Activated CD4-positive, CD25-positive, alpha-beta regulatory T cell treated with anti-CD3 and anti-CD28 coated beads, Interleukin-2, amount 50 U/mL, for 72 hours (primary cell): ENCODE data around the gene PDS5A.
"Not testable (repeated sequence)": the region's sequence is repeated elsewhere in the genome, so short reads cannot be mapped to it uniquely, and the experiment has no call there.

ENCODE experiments used
- DNase-seq: peaks from one replicate; pipeline ENCODE4 v3.0.0; 2021

PDS5A gene

GRCh38 chr4:39823191-39823590, 154.5 kb downstream of the PDS5A start:
- no peak for DNase-seq

DNA sequence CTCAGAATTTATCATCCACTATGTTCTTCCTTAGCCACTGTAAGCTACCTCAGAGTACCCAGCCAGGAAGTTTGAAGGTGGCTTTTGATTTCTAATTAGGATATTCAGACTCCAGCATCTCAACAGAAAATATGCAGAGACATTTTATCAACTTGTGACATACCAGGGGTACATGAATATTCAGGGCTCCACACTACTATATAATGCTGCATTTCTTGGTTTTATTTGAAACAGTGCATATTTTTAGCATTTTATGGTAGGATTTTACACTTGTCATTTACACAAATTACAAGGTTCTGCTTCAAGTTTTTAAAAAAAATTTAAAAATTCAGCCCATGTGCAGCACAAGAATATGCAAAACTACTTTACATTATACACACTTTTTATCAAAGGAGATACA, 155.0 kb downstream of the PDS5A start:
- DNase-seq: no peak

DNA sequence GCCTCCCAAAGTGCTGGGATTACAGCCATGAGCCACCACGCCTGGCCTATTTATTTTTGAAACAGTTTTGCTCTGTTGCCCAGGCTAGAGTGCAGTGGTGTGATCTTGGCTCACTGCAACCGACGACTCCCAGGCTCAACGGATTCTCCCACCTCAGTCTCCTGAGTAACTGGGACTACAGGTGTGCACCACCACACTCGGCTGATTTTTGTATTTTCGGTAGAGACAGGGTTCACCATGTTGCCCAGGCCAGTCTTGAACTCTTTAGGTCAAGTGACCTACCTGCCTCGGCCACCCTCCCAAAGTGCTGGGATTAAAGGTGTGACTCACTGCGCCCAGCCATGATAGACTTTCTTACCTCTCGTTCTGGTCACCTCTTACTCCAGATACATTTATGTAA, 155.8 kb downstream of the PDS5A start:
- no peak for DNase-seq

DNA sequence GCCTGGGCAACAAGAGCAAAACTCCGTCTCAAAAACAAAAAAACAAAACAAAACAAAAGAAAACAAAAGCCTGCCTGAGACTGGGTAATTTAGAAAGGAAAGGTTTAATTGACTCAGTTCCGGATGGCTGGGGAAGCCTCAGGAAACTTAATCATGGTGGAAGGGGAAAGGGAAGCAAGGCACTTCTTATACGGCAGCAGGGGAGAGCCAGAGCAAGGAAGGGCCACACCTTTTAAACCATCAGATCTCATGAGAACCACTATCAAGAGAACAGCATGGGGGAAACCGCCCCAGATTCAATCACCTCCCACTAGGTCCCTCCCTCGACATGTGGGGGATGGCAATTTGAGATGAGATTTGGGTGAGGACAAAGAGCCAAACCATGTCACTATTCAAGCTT, 157.5 kb downstream of the PDS5A start:
- DNase-seq: no peak

DNA sequence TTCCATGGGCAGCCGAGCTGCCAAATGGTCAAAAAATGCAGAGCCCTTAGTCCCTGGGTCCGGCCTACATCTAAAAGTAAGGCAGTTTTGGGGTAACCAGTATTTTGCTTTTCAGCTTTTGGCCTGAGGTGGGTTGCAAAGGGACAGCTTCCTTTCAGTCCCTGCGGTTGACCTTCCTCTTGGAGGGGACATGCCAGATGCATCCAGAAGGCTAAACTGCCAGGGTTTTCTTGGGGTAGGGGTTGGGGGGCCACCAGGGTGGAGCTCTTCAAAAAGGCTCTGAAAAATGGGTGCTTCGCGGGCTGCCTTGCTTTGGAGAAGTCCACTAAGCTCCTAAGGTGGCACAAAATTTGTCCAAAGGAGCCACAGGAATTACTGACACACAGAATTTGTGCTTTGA, 159.1 kb downstream of the PDS5A start:
- no peak for DNase-seq

DNA sequence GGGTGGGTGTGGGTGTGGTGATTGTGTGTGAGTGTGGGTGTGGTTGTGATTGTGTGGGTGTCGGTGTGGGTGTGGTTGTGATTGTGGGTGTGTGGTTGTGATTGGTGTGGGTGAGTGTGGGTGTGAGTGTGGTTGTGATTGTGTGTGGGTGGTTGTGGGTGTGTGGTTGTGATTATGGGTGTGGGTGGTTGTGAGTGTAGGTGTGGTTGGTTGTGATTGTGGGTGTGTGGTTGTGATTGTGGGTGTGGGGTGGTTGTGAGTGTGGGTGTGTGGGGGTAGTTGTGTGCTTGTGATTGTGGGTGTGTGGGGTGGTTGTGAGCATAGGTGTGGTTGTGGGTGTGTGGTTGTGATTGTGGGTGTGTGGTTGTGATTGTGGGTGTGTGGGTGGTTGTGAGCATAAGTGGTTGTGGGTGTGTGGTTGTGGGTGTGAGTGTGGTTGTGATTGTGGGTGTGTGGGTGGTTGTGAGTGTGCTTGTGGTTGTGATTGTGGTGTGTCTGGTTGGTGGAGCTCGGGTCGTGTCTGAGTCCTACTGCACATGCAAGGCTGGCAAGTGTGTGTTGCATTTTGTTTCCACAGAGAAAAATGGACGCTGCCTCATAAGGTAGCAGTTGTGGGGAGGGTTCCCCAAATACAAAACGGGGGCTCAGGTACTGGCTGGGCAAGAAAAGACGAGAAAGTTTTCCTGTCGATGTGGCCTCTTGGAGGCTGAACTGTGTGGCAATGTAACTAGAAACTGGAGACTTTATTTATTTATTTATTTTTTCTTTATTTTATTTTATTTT, 163.1 kb downstream of the PDS5A start:
- DNase-seq: no peak

DNA sequence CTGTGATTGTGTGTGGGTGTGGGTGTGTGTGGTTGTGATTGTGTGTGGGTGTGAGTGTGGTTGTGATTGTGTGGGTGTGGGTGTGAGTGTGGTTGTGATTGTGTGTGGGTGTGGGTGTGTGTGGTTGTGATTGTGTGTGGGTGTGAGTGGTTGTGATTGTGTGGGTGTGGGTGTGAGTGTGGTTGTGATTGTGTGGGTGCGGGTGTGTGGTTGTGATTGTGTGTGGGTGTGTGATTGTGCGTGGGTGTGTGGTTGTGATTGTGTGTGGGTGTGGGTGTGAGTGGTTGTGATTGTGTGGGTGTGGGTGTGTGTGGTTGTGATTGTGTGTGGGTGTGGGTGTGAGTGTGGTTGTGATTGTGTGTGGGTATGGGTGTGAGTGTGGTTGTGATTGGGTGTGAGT, 163.9 kb downstream of the PDS5A start:
- not testable (repeated sequence) for DNase-seq

- DNase-seq: not testable (repeated sequence)
Observed at GRCh38 chr4:39813033-39813432, 164.7 kb downstream of the PDS5A start.

GRCh38 chr4:39812500-39812899, 165.2 kb downstream of the PDS5A start:
- no peak for DNase-seq

GRCh38 chr4:39808231-39808749, 169.4 kb downstream of the PDS5A start:
- no peak for DNase-seq

DNA sequence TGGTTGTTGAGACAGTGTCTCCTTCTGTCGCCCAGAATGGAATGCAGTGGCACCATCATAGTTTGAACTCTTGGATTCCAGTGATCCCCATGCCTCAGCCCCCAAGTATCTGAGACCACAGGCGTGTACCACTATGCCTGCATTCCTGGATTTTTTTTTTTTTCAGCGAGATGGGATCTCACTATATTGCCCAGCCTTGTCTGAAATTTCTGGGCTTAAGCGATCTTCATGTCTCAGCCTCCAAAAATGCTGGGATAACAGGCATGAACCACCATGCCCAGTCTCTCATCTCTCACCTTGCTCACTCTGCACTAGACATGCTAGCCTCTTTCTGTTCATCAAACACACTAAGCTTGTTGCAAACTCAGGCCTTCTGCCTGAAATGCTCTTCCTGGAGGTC, 175.7 kb downstream of the PDS5A start:
- DNase-seq: no peak

DNA sequence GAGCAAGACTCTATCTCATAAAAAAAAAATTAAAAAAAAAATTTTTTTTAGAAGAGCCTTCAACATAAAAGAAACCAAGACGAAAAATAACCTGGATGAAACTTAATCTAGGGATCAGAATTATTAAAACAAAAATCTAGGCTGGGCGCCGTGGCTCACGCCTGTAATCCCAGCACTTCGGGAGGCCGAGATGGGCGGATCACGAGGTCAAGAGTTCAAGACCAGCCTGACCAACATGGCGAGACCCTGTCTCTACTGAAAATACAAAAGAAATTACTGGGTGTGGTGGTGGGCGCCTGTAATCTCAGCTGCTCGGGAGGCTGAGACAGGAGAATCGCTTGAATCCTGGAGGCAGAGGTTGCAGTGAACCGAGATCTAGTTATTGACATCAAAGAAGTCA, 184.7 kb downstream of the PDS5A start:
- DNase-seq: not testable (repeated sequence)

- no peak for DNase-seq
Observed at GRCh38 chr4:39792529-39792928, 185.2 kb downstream of the PDS5A start.

DNA sequence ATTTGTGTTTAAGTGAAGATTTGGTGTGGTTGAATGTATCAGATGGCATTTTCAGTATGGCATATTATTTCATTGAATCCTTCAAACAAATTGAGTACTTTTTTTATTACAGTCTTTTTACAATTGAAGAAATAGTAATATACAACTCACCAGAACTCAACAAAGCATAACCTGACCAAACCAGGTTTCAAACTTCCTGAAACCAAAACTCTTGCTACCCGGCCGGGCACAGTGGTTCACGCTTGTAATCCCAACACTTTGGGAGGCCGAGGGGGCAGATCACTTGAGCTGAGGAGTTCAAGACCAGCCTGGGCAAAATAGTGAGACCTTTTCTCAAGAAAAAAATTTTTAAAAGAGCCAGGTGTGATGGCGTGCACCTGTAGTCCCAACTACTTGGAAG, 185.6 kb downstream of the PDS5A start:
- DNase-seq: no peak

DNA sequence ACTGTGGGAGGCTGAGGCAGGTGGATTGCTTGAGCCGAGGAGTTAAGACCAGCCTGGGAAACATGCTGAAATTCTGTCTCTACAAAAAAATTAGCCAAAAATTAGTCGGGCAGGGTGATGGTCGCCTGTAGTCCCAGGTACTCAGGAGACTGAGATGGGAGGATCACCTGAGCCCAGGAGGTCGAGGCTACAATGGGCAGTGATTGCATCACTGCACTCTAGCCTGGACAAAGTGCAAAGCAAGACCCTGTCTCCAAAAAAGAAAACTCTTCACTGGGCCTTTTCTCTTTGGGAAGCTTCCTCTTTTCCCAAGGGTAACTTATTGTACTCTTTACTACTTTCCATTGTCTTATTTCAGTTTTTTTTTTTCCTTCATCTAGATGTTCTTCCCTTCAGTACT, 190.9 kb downstream of the PDS5A start:
- DNase-seq: no peak

GRCh38 chr4:39785083-39785482, 192.6 kb downstream of the PDS5A start:
- no peak for DNase-seq

DNA sequence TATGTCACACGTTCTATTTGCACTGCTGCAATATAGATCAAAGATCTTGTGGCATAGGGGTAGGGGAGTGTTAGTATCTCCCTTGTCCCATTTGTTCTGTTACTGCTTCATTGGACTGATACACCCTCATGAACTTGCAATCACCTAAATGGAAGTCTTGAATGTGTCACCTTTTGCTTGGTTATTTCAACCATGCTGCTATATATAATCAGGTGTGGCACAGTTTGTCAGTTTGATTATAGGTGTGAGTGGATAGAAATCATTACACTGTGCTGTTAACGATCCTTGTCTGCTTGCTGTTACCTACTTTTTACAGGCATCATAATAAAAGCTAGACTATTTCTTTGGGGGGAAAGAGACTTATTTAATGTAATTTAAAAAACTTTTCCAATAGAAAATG, 195.7 kb downstream of the PDS5A start:
- DNase-seq: not testable (repeated sequence)
